NT2/D1 (cell line): ENCODE measurements around the gene TNFRSF1B.

Experiments used
- SUZ12 ChIP-seq: IDR thresholded peaks from 2 replicates; pipeline ENCODE4 v1.6.1; 2011; ENCODE audit not compliant: insufficient read length, insufficient read depth; ENCODE audit errors: extremely low read depth
- ZNF274 ChIP-seq: IDR thresholded peaks from 2 replicates; pipeline ENCODE4 v1.6.1; 2011; ENCODE audit warnings: mild to moderate bottlenecking, low read depth, low read length

- TF ChIP-seq SUZ12 = no peak
- no peak for TF ChIP-seq ZNF274
These were observed 89.1 kb downstream of the TNFRSF1B start for GRCh38 chr1:12255913-12256312.
